Epithelial cell of esophagus (primary cell): ENCODE measurements around the gene TRIM60.
A peak's percentile ranks its signal among the peaks of the same experiment; 100 is the strongest.

Experiments used
- DNase-seq: peaks from one replicate; pipeline ENCODE4 v3.0.0; 2010; ENCODE audit warnings: low read depth
- H3K4me3 ChIP-seq: 2 replicates; pipeline ENCODE4 v1.5.1; 2011; ENCODE audit warnings: mild to moderate bottlenecking, low read length, control low read depth
- TF ChIP-seq, protein P1 (sequence below): IDR thresholded peaks from 2 replicates; pipeline ENCODE4 v1.5.1; 2011; ENCODE audit warnings: low read depth, mild to moderate bottlenecking, low read length, control low read depth, inconsistent platforms; ENCODE audit not compliant: insufficient read depth; ENCODE audit errors: missing control alignments

TRIM60 gene

GRCh38 chr4:165085946-165086345 lies 54.1 kb downstream of the TRIM60 start:
- DNase-seq = peak; percentile 39
- H3K4me3 ChIP-seq = no peak overlapping the region
- TF ChIP-seq, protein P1, sequence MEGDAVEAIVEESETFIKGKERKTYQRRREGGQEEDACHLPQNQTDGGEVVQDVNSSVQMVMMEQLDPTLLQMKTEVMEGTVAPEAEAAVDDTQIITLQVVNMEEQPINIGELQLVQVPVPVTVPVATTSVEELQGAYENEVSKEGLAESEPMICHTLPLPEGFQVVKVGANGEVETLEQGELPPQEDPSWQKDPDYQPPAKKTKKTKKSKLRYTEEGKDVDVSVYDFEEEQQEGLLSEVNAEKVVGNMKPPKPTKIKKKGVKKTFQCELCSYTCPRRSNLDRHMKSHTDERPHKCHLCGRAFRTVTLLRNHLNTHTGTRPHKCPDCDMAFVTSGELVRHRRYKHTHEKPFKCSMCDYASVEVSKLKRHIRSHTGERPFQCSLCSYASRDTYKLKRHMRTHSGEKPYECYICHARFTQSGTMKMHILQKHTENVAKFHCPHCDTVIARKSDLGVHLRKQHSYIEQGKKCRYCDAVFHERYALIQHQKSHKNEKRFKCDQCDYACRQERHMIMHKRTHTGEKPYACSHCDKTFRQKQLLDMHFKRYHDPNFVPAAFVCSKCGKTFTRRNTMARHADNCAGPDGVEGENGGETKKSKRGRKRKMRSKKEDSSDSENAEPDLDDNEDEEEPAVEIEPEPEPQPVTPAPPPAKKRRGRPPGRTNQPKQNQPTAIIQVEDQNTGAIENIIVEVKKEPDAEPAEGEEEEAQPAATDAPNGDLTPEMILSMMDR = no peak

DNA sequence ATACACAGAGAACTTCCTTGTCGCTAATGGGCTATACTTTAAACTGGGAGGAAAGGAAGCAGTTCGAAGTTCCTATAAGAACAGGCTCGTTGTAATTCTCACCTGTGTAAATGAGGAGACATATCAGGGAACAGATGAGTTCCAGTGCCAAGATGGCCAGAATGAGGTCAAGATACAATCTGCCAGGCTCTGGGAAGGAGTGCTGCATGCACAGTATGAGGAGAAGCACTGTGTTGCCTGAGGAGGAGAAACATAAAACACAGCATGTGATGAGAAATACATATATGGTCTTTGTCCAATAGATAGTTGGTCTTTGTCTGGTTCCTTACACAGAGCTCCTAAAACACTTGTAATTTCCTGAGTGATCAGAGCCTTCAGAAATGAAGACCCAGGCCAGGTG lies 56.6 kb downstream of the TRIM60 start:
- H3K4me3 ChIP-seq = no peak overlapping the region
- no peak for DNase-seq
- TF ChIP-seq, protein P1 = no peak
